Fibroblast of upper back skin (primary cell): Measurements from ENCODE around the gene SORBS1.

Source experiments
- DNase-seq: peaks from one replicate; pipeline ENCODE4 v3.0.0-alpha.2; 2013

The SORBS1 gene

GRCh38 chr10:95429639-95430038 is 131.5 kb downstream of the SORBS1 start:
- DNase-seq: no peak

- no peak for DNase-seq
These were observed 132.5 kb downstream of the SORBS1 start for GRCh38 chr10:95428701-95429100.

DNA sequence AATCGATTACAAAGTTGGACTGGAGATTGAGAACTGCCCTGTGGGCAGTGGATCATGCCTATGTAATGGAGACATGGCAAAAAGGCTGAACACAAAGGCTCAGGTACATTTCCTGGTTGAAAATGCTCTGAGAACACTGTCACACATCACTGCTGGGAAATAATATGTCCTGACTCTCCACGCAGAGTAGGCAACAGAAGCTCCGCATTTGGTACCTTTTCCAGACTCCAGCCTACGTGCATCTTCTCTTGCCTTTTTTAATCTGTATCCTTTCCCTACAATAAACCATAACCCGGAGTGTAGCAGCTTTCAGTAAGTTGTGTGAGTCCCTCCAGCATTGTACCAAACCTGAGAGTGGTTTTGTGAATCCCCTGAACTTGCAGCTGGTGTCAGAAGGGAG is 134.7 kb downstream of the SORBS1 start:
- DNase-seq: no peak

DNA sequence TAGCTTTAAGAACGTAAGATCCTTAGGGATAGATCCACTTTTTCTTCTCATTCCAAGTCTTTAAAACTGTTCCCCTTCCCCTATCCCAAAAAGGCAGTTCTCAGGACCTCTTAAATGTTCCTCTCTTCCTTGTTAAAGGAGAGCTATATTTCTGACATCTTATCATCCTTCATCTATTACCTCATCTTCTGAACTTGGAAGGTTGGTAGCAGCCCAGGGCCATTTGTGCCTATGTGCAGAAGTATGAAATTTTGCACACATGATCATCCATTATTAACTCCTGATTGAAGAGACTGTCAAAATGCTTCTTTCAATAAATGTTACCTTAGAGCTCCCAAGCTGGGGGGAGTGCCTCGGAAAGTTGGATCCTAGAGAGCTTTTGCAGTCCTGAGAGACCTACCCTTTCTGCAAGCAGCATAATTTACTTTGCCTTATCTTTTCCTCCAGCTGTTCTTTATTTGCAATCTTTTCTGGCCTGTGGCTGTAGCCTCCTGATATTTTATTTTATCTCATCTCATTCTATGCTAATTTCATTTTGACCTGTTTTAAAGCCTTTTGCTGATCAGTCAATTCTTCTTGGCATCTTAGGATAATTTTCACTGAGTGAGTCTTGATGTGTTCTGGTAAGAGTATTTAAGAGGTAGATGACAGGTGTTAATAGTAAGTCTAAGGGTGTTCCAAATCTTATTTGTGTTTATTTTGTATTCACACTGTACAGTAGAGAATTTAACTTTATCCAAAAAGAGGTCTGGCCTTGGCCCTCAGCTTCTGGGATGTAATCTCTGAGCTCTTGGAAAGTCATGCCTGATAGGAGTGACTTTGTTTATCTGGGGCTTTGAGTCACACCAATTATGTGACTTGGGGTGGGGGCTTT is 135.3 kb downstream of the SORBS1 start:
- DNase-seq: no peak

DNA sequence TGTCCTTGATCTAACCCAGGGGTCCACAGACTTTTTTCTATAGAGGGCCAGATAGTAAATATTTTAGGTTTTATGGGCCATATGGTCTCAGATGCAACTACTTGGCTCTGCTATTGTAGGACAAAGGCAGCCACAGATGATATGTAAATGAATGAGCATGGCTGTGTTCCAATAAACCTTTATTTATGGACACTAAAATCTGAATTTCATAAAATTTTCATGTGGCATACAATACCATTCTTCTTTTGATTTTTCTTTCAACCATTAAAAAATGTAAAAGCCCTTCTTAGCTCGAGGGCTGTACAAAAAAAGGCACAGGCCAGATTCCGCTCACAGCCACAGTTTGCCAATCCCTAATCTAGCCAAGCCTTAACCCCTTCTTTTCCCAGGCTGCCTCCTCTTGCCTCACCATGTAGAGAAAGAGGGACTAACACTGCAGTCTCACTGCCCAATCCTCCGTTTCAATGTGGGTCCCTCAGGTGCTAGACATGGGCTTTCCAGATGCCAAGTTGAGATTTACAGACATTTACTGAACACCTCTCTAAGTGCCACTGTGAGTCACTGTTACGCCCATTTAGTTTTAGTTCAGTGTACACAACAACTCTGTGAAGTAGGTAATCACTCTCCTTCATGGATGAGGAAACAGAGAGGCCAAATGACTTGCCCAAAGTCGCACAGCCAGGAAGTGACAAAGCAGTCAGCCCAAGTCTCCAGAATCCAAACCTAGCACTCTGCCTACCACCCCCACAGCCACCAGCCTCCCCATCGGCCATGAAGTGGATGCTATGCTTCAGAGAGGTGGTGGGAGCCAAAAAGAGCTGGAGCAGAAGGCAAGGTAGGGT is 137.8 kb downstream of the SORBS1 start:
- DNase-seq: no peak

DNA sequence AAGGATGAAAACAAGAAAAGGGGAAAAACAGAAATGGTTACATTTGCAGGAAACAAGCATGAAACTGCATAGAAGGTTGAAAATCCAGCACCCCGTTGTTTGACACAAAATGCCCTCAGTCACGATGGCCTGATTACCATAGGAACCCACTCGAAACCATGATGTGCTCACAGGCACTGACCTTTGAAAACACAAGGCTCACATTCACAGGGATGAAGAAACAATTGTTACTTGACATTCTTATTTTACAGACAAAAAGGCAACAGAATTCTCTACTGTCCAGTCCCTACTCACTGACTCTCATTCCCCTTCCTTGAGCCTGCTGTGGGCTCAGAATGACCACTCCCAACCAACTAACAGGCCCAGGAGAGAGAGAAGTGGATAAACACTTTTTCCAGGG is 138.9 kb downstream of the SORBS1 start:
- no peak for DNase-seq

GRCh38 chr10:95421782-95422181 is 139.4 kb downstream of the SORBS1 start:
- no peak for DNase-seq

DNA sequence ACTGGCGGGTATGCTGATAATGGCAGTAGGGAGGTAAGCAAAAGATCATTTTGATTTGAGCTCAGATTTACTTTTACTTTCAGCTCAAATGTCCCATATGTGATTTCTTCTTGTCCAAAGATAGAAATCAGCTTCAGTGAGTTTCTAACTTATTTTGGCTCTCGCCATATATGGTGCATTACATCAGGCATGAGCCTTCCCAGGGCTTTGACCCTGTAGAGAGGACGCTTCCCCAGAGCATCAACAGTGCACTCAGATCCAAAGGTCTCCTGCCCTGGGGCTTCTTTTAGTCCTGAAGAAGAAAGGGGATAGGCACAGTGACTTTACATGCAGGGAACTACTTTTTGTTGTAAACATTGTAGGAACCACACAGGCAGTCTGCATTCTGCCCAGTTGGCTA is 141.8 kb downstream of the SORBS1 start:
- no peak for DNase-seq

DNA sequence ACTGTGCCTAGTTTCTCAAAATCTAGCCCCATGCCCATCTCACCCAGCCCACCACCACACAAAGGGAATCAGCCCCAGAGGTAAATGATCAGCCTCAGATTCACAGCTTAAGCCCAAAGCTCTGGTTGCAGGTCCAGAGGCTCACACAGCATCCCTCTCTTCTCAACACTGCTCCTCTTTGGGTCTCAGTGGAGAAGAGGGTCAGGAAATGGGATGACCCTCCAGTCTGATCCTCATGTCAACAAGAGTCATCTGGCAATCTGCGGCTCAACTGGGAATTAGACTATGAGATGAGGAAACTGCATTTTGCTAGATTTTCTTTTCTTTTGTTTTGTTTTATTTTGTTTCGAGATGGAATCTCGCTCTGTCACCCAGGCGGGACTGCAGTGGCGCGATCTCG is 144.2 kb downstream of the SORBS1 start:
- DNase-seq: no peak

- no peak for DNase-seq
These were observed 144.9 kb downstream of the SORBS1 start for GRCh38 chr10:95416270-95416669.

GRCh38 chr10:95415621-95416031 is 145.5 kb downstream of the SORBS1 start:
- no peak for DNase-seq

DNA sequence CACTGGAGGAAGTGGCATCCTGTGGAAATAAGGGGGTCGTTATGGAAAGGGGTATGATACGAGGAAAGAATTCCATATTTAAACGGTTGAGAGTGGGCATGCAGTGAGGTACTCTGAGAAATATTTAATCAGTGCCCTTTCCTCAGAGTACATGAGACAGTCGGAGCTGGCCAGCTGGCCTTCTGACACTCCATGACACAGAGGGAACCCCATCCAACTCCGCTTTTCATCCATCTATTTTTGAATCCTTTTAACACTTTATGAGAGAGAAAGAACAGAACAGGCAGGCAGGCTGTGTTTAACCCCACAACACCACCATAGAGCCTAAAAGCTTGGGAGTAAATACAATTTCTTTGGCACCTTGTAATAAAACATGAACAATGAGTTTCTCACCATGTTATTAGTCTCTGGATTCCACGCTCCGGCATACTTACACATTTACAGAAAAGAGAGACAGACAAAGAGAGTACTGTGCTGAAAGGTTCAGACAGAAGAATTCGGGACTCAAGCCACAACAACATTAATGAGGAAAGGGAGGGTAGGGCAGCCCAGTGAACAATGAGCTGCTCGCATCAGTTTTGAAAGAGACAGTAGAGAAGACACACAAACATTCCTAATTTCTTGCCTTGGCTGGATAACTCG is 146.2 kb downstream of the SORBS1 start:
- no peak for DNase-seq

- DNase-seq: no peak
These were observed 146.9 kb downstream of the SORBS1 start for GRCh38 chr10:95414016-95414830.

- no peak for DNase-seq
These were observed 147.6 kb downstream of the SORBS1 start for GRCh38 chr10:95413588-95413987.

GRCh38 chr10:95411635-95412034 is 149.5 kb downstream of the SORBS1 start:
- no peak for DNase-seq

DNA sequence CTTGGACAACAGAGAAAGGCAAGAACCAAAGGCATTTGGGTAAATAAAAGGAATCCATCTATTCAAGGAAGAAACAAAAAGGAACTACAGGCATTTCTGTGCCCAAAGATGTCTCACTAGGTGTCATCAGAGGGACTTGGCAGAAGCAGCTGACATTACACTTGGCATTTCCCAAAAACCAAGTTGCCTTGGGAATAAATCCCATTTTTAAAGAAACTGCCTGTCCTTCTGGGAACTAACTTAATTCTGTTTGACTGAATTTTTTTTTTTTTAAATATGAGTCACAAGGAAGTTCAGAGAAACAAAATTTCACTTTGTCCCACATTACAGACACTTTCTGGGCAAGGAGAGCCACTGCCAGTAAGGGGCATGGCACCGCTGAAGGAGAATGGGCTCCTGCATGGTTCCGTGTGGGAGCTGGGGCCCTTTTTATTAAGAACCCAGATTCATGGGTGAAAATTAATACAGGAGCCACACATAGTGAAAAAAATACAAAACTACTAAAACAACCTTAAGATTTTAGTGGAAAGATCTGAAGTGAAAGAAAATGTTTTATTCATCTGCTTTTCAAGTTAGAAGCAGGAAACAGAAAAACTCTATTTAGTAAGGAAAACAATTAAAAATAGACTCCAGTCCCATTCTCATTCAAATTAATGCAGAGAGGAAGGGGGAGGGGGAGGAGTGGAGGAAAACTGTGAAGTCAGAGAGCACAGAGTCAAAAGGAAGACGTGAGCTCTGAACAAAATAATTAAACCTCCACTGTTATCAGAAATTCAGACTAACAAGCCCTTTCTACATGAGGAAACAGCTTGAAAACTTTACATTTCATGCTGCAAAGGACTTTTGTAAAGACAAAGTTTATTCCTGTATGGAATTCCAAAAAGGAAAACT is 151.9 kb downstream of the SORBS1 start:
- no peak for DNase-seq

DNA sequence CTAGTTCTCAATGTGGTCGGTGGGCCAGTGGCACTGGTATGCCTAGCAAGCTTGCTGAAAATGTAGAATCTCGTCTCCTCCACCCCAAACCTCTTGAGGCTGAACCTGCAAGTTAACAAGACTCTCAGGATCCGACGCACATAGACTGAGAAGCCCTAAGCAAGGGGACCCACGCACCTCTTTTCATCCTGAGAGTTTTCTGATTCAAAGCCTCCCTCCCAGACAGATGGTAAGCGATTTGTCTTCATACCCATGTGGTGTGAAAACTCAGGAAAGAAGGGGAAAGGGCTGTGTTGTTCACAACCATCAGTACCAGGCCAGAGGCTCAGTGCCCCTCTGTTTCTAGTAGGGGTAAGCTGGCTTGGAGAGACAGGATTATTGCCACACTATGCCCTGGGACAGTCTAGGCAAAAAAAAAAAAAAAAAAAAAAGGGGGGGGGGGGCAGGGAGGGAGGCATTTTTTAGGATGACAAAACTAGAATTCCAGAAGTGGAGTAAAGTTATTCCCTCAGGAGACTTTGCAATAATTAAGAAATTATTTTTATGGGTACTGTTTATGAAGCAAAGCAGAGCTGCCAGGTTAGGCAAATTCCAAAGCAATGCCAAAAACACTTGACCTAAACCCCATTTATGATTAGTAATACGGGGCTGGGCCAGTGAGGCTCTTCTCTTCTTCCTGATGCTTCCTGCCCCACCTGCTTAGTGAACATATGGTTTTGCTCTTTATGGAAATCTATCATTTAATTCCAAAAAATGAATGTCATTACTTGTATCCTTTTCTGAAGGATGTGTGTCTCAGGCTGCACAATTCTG is 152.8 kb downstream of the SORBS1 start:
- no peak for DNase-seq

DNA sequence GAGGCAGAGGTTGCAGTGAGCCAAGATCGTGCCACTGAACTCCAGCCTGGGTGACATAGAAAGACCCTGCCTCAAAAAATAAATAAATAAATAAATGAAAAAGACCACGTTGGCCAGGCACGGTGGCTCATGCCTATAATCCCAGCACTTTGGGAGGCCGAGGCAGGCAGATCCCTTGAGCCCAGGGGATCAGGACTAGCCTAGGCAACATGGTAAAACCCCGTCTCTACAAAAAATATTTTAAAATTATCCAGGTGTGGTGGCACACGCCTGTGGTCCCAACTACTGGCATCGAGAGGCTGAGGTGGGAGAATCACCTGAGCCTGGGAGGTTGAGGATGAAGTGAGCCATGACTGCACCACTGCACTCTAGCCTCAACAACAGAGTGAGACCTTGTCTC is 153.6 kb downstream of the SORBS1 start:
- DNase-seq: no peak

- no peak for DNase-seq
These were observed 154.4 kb downstream of the SORBS1 start for GRCh38 chr10:95406651-95407280.

DNA sequence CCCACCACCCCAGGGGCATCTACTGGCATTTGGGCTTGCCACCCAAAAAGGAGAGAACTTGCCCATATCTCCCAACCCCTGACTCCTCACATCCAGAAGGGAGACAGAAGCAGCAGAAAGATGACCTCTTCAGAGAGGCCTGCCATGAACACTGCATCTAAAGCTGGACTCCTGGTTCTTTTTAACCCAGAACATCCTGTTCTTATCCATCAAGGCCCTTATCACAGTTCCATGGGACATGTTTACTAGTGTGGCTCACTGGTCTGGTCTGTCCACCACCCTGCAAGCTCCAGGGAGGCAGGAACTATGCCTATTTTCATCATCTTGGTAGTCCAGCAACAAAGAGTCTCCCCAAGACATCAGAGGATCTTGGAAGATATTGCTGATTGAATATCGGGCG is 155.5 kb downstream of the SORBS1 start:
- no peak for DNase-seq
